HFFc6 (cell line): ENCODE results near the gene KRTAP10-7. TPM values are rescaled to one million over a fixed set of nuclear protein-coding genes. Genes with fewer than 3 reads are reported as not detected.
"Not testable (repeated sequence)": the region's sequence is repeated elsewhere in the genome, so short reads cannot be mapped to it uniquely, and the experiment has no call there.

Experiments used
- DNase-seq: peaks from one replicate; pipeline ENCODE4 v3.0.0-alpha.2; 2018
- H3K27ac Mint-ChIP-seq: 2 replicates; pipeline ENCODE4 v1.8.0; 2020; ENCODE audit warnings: mild to moderate bottlenecking, mixed read lengths
- H3K27me3 Mint-ChIP-seq: 2 replicates; pipeline ENCODE4 v1.8.0; 2021; ENCODE audit warnings: mild to moderate bottlenecking, moderate library complexity, mixed read lengths; ENCODE audit not compliant: insufficient read depth
- H3K36me3 Mint-ChIP-seq: 2 replicates; pipeline ENCODE4 v1.8.0; 2021; ENCODE audit warnings: low read depth, mixed read lengths
- H3K4me1 Mint-ChIP-seq: 2 replicates; pipeline ENCODE4 v1.8.0; 2020; ENCODE audit warnings: low read depth, mixed read lengths
- H3K4me3 Mint-ChIP-seq: 2 replicates; pipeline ENCODE4 v1.8.0; 2020; ENCODE audit warnings: mild to moderate bottlenecking, moderate library complexity, mixed read lengths
- H3K9me3 Mint-ChIP-seq: 2 replicates; pipeline ENCODE4 v1.8.0; 2020; ENCODE audit warnings: mild to moderate bottlenecking, mixed read lengths
- total RNA-seq, 6 experiments: library from RNA; stranded (reverse); fragmentation: NEBNext Ultra II Directional; extraction: Animal tissue kit (Norgen Biotek cat#: 25700); gene quantifications; 2 replicates in 1 of 6; 3 replicates in 5 of 6; pipeline ENCODE4 v1.2.3, GENCODE V29; 2021
- TF ChIP-seq, protein P1 (sequence below): fragments of 200-600 bp; sonication (generic); IDR thresholded peaks from 2 replicates; pipeline ENCODE4 v1.5.0; 2021; ENCODE audit warnings: antibody characterized with exemption, mild to moderate bottlenecking

Gene KRTAP10-7
- total RNA-seq, 6 experiments from 2014 or later, result not detected

DNA sequence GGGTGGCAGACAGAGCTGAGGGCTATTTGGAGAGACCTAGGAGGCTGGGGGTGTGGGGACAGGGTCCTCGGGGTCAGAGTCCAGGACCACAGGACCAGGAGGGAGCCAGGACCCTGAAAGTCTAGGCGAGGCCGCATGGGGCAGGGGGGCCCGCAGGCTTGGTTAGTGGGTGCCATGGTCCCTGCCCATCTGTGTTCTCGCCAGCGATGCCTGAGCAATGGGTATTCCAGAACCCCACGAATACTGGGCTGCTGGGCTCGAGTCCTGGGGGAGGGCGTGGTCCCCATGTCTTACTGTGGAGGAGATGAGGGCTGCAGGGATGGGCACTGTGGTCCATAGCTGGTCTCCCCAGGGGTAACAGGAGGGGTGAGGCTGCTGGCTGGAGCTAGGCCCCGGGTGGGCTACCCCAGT, 10.1 kb upstream of the KRTAP10-7 start:
- TF ChIP-seq, protein P1, sequence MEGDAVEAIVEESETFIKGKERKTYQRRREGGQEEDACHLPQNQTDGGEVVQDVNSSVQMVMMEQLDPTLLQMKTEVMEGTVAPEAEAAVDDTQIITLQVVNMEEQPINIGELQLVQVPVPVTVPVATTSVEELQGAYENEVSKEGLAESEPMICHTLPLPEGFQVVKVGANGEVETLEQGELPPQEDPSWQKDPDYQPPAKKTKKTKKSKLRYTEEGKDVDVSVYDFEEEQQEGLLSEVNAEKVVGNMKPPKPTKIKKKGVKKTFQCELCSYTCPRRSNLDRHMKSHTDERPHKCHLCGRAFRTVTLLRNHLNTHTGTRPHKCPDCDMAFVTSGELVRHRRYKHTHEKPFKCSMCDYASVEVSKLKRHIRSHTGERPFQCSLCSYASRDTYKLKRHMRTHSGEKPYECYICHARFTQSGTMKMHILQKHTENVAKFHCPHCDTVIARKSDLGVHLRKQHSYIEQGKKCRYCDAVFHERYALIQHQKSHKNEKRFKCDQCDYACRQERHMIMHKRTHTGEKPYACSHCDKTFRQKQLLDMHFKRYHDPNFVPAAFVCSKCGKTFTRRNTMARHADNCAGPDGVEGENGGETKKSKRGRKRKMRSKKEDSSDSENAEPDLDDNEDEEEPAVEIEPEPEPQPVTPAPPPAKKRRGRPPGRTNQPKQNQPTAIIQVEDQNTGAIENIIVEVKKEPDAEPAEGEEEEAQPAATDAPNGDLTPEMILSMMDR, result no peak
- no peak for DNase-seq
- Mint-ChIP-seq H3K27me3 (peaks cover 9% of the 10 kb centered on the region), H3K9me3 (peaks cover 13% of the 10 kb centered on the region), H3K4me1 (peaks cover 9% of the 10 kb centered on the region; the same call in 1 of the 2 replicates), H3K27ac (no peak overlapping the region), H3K36me3 (no peaks in the 10 kb centered on the region; the same call in 1 of the 2 replicates), H3K4me3 (no peak overlapping the region)

DNA sequence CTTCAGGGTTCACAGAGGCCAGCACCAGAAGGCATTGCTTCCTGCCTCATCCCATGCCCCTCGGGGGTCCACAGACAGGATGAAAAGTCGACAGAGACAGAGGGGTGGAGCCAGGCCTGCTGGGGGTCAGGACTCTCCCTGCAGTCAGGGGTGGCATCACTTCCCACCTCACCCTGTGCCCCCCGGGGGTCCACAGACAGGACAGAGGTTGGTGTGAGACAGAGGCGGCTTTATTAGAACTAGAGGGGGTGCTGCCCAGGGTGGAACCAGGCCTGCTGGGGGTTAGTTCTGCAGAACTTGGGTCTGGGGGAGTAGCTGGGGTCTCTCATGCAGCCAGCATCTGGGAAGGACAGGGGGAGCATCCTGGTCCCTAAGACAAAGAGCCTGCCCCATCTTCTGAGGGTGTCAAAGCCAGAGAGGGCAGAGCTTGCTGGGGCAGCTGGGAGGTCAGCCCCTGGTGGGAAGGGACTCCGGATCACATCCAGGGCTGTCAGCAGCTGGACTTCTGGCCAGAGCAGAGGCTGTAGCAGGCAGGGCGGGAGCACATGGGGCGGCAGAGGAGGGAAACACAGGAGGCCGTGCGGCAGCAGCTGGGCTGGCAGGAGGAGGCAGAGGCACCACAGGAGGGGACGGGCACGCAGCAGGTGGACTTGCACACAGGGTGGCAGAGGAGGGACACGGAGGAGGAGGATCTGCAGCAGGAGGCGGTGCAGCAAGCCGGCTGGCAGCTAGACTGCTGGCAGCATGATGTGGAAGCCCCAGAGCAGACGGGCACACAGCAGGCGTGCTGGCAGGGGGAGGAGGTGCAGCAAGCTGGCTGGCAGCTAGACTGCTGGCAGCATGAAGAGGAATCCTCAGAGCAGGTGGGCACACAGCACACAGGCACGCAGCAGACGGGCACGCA, 9.2 kb upstream of the KRTAP10-7 start:
- H3K36me3 Mint-ChIP-seq, DNase-seq, H3K4me3 Mint-ChIP-seq, H3K27ac Mint-ChIP-seq, H3K9me3 Mint-ChIP-seq, H3K4me1 Mint-ChIP-seq: not testable (repeated sequence)
- peaks cover 10% of the 10 kb centered on the region for H3K27me3 Mint-ChIP-seq

DNA sequence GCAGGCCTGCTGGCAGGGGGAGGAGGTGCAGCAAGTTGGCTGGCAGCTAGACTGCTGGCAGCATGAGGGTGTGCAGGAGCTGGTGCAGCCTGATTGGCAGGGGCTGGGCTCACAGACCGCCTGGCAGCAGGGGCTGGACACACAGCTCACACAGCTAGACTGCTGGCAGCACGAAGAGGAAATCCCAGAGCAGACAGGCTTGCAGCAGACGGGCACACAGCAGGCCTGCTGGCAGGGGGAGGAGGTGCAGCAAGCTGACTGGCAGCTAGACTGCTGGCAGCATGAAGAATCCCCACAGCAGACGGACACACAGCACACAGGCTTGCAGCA, 8.6 kb upstream of the KRTAP10-7 start:
- H3K9me3 Mint-ChIP-seq, DNase-seq, H3K36me3 Mint-ChIP-seq, H3K27me3 Mint-ChIP-seq, H3K27ac Mint-ChIP-seq, H3K4me1 Mint-ChIP-seq, H3K4me3 Mint-ChIP-seq: not testable (repeated sequence)

DNA sequence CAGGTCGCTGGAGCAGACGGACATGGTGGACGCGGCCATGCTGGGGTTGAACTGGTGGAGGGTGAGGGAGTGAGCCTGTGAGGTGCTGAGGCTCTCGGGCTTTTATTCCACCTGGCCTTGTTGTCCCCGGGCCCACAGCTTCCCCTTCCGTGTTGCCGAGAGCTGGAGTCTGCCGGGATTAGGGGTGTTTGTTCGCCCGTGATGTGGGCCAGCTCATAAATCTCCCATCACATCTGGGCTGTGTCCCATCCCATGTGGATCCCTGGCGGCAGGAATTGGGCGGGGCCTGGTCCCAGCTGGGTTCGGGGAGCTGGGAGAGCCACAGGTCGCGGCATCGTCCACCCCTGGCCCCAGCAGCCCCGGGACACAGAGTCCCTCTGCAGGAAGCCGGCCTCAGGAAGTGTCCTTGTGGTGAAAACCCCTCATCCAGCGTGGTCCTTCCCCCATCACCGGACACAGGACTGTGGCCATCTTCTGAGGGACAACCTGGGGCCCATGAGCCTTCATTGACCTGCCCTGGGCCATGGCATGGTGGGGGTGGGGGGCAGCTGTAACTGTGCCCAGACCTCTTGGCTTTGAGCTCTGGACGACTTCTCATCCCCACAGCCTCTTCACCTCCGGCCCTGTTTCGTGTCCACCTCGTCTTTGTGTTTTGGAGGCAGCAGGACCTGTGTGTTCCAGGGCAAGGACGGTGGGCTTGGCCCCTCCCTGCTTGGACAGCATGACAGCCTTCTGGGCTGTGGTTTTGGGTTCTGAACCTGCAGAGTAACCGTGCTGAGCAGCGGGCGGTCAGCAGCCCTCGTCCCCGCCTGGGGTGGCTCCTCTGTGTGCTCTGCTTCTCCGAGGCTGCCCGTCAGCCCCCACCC, 7.7 kb upstream of the KRTAP10-7 start, which contains the start of gene KRTAP10-6:
KRTAP10-6 (minus strand) TSS at position 60 of the 866 bp plus-strand sequence; CDS start at position 39, 21 bp downstream.
- TF ChIP-seq, protein P1, result no peak
- no peaks in the 10 kb centered on the region for H3K36me3 Mint-ChIP-seq
- no peak for DNase-seq
- H3K9me3 Mint-ChIP-seq, result peaks cover 5% of the 10 kb centered on the region; the same call in 1 of the 2 replicates
- H3K4me3 Mint-ChIP-seq, result no peak within 1 kb of the TSS
- no peak within 1 kb of the TSS for H3K27ac Mint-ChIP-seq
- H3K27me3 Mint-ChIP-seq, result peaks cover 8% of the 10 kb centered on the region
- H3K4me1 Mint-ChIP-seq, result peaks cover 9% of the 10 kb centered on the region; the same call in 1 of the 2 replicates

DNA sequence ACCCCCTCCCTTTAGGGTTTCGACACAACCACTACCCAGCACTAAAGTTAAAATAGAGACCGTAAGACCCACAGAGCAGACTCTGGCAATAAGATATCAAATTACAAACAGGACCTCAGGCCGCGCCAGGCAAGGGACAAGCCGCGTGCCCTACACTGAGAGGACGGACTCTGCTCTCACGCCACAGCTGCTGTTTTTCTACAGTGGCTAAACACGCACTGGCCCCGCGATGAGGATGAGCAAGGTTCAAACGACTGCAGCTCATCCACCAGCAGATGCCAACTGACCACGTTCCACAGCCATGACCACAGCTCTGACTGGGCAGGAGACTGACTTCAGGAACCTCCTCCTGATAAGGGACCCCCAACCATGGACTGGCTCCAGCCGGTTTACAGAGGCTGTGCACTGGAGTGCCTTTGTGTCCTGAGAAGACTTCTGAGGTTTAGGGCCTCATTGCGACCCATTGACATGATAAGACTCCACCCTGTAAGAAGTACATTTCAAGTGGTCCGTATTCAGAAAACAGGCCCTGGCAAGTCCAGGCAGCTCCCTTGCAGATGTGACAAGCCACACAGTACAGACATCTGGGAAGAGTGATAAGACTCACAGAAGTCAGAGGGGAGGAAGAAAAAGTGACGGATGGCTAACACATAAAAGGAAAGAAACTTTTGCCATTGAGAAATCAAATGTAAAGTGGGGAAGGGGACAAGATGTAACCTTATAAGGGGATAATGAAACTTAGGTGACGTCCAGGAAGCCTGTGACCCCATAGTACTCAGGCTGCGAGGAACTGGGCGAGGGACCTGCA, 6.6 kb upstream of the KRTAP10-7 start:
- Mint-ChIP-seq H3K4me3 (no peak overlapping the region), H3K4me1 (peaks cover 9% of the 10 kb centered on the region; the same call in 1 of the 2 replicates), H3K27ac (no peak overlapping the region), H3K27me3 (peaks cover 8% of the 10 kb centered on the region), H3K36me3 (no peaks in the 10 kb centered on the region), H3K9me3 (peaks cover 5% of the 10 kb centered on the region)
- TF ChIP-seq, protein P1, result no peak
- no peak for DNase-seq

DNA sequence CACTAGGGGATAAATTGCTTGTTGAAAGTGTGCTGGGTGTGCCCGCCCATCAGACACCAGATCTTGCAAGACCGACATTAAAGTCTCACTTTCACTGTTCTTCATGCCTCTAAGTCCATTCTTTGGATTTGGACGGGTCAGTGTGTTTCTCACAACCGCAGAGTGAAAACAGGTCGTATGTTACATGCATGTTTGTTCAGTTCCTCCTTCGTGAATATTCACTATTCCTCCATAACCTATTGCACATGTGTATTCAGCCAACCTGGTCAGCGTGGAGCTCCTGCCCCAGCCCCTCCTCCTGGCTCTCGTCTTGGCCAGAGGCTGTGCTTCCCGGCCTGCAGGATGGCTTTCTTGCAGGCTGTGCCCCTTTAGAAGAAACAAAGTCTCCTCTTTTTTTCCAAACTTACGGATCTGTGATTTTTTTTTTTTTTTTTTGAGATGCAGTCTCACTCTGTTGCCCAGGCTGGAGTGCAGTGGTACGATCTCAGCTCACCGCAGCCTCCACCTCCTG, 5.9 kb upstream of the KRTAP10-7 start:
- Mint-ChIP-seq H3K4me1 (peaks cover 9% of the 10 kb centered on the region; the same call in 1 of the 2 replicates), H3K27me3 (peaks cover 9% of the 10 kb centered on the region), H3K9me3 (peaks cover 2% of the 10 kb centered on the region), H3K27ac (no peak overlapping the region), H3K36me3 (no peaks in the 10 kb centered on the region), H3K4me3 (no peak overlapping the region)
- DNase-seq, result no peak
- TF ChIP-seq, protein P1, result no peak
